ENCODE measurements around the gene TRMT1.
"Not testable (repeated sequence)": the region's sequence is repeated elsewhere in the genome, so short reads cannot be mapped to it uniquely, and the experiment has no call there.

The TRMT1 gene

DNA sequence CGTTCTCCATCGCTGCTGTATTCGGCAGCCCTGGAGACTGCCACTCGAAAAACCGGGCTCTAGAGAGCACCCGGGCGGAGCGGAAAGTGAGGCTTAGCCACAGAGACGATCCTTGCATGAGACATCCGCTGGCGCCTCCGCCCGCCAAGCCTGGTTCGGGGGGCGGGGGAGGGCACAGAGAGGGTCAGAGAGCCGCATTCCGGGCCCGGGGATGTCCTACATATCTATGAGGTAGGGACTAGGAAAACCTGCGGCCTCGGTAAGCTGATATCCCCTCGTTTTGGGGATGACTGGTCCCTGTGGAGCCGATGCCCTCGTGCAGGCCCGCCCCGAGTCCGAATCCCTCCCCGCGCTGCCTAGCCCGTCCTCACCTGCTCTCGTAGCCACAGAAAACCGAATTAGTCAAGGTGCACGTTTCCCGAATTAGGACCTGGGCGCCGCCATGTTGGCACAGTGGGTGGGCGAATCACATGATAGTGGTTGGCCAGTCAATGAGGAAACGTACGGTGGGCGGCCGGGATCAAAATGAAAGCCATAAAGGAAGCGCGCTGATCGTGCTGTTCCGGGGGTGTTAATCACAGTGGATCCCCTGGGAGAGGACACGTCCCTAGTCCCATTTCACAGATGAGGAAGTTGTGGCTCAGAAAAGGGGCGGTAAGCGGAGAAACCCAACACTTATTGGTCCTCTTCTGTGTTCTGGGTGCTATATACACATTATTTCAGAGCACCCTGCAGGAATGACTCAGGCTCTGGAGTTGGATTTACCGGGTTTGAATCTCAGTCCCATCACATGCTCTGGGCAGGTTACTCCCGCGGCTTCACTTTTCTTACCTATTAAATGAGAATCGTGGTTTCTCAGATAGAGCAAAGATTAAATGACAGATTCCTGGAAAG is at the start of gene TRMT1:
TSS of gene TRMT1 (minus strand) at position 459 of the 894 bp plus-strand sequence. CDS start at position 118, 341 bp downstream.
- FAIRE-seq: peak; percentile 92
- peak; percentile 95 for DNase-seq (ENCODE audit: insufficient read length, low spot score)

DNA sequence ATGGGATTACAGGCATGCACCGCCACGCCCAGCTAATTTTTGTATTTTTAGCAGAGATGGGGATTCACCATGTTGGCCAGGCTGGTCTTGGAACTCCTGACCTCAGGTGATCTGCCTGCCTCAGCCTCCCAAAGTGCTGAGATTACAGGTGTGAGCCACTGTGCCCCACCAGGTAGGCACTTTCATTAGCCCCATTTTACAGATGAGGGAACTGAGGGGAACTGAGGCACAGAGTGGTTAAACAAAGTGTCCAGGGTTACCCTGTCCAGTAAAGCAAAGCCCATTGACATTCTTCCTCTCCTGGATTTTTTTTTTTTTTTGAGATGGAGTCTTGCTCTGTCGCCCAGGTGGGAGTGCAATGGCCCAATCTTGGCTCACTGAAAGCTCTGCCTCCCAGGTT is 49.6 kb upstream of the TRMT1 start:
- not testable (repeated sequence) for FAIRE-seq; DNase-seq (ENCODE audit: insufficient read length, low spot score)

DNA sequence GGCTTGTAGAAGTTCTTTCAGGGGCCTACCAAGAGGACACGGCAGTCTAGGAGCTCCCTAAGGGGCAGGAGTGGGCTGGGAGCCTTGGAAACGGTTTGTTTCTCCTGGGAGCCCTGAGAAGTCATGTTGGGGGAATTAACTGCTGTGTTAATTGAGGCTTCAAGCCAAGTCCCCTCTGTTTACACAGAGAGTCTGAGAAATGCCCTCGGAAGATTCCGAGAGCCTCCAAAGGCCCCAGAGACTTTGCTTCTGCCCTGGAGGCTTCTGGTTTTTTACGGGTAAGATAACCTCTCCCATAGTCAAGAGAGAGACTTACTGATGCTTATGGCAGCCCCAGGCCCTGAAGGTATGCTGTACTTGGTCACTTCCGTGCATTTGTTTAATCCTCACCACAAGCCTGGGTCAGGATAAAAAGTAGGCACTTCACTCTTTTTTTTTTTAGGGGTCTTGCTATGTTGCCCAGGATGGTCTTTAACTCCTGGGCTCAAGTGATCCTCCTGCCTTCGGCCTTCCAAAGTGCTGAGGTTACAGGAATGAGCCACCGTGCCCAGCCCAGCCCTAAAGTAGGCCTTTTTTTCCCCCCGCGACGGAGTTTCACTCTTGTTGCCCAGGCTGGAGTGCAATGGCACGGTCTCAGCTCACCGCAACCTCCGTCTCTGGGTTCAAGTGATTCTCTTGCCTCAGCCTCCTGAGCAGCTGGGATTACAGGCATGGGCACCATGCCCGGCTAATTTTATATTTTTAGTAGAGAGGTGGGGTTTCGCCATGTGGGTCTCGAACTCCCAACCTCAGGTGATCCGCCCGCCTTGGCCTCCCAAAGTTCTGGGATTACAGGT is 48.8 kb upstream of the TRMT1 start:
- FAIRE-seq (no peak), DNase-seq (ENCODE audit: insufficient read length, low spot score) (no peak)

DNA sequence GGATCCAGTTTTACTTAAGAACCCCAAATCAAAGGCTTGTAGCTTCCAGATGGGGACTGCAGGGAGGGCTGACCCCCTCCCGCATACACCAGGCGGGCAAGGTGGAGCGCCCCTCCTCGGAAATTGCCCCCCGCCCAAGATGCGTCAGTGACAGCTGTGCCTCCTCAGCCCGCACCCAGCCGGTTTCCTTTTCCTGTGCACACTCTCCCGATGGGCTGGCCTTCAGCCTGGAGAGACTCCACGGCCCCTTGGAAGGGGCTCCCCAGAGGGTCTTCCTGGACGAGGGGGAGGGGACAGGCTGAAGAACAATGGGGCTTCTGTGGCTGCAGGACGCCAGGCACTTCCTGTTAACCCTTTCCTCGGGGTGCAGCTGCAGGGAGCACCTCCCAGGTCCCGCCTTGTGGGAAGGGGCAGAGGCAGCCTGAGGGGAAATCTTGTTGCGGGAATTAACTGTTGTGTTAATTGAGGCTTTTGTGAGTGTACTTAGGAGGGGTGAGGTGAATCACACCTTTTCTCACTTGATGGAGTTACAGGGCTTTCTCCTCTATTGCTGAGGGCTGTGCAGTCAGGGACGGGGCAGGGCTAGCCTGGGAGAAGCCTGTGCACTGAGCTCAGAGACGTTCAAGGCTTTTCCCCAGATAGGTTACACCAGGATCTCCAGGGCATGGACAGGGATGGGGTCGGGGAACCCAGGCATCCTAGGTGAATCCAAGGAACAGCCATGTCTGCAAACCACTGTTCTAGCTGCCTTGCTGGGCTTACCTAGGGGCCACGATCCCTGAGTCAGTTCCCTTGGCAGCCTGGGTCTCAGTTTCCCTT is 48.0 kb upstream of the TRMT1 start:
- FAIRE-seq (no peak), DNase-seq (ENCODE audit: insufficient read length, low spot score) (no peak)

DNA sequence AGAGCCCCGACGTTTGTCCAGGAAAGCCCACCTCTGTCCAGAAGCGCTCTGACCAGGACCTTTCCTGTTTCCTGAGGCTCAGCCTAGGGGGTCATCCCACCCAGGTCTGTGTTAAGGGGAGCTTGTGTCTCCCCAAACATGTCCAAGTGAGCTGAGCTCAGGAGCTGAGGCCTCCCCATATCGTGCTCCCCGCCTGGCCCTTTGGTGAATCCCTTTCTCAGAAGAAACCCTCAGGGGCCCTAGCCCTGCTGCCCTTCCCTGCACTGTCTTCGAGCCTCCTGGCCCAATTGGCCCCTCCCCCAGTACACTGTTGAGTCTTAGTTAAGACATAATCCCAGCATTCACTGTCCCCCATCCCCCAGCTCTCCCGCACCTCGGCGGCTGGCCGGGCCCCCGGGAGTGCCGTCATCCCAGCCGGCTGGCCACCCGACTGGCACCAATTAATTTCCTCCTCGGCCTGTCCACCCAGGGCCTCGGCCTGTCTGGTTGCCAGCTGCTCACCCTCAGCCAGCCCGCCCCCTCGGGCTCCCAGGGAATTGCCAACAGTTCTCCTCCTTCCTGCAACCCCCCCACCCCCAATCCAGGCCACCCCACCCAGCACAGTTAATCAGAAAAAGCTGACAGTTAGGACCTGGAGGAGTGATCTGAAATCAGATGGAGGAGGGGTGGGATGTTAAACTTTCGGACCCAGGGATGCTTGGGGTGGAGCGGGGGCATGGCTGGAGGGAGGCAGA is 47.2 kb upstream of the TRMT1 start:
- FAIRE-seq: no peak
- no peak for DNase-seq (ENCODE audit: insufficient read length, low spot score)

DNA sequence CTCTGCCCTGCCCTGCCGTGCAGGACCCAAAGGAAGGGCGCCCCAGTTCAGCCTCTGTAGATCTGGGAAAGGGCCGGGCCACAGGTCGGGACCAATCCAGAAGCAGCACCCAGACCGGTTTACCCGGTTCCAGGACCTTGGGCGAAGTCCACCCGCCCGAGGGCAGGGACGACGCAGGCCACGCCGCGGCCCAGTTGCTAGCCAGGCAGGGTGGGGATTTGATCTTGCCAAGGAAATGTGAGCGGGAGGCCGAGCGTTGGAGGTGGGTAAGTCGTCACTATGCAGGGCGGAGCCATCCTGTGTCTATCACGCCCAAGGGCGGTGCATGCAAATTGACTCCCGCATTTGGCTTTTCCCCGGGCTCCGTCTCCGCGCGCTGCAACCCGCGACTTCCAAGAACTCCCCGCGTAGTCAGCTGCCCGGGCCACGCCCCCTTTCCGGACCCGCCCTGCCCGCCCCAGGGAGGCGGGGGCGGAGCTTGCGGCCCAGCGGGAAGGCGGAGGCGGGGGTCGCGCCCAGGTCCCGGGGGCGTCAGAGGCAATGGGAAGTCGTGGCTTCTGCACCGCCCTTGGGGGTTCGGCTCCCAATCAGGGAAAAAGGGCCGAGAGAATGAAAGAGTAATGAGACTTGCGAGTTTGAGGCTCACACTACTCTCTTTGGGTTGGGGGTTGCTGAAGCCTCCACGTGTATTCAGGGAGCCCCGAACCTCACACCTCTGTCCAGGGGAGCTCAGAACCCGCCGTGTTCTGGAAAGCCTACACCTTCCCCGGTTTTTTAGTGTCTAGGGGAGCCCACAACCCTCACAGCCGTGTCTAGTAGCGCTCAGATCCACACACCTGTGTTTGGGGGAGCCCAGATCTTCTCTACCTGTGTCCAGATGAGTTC is 46.4 kb upstream of the TRMT1 start:
- FAIRE-seq: no peak
- DNase-seq (ENCODE audit: insufficient read length, low spot score): no peak

DNA sequence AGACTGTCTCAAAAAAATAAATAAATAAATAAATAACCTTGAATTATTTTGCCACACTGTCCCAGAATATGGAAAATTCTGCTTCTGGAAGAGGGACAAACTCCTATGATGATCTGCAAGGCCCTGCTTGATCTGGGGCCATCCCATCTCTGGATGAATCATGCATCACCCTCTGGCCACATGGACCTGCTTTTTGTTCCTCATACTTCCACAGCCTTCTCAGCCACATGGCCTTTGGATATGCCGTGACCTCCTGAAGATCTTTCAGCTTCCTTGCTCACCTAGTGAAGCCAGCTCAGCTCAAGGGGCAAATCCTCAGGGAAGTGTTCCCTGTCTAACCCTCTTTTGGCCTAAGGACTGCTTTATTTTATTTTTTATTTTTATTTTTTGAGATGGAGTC is 44.0 kb upstream of the TRMT1 start:
- no peak for FAIRE-seq
- DNase-seq (ENCODE audit: insufficient read length, low spot score): no peak

DNA sequence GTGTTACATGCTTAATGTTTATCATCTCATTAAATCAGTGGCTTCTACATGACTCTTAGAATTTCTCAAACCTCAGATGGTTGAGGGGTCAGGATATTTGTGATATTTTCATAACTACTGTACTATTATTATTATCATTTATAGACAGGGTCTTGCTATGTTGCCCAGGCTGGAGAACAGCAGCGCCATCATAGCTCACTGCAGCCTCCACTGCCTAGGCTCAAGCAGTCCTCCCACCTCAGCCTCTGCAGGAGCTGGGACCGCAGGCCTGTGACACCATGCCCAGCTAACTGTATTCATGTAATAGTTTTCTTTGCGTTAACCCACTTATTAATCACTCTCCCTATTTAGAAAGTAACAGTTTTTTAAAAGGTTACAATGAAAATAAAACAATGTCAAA is 43.2 kb upstream of the TRMT1 start:
- no peak for DNase-seq (ENCODE audit: insufficient read length, low spot score)
- no peak for FAIRE-seq

DNA sequence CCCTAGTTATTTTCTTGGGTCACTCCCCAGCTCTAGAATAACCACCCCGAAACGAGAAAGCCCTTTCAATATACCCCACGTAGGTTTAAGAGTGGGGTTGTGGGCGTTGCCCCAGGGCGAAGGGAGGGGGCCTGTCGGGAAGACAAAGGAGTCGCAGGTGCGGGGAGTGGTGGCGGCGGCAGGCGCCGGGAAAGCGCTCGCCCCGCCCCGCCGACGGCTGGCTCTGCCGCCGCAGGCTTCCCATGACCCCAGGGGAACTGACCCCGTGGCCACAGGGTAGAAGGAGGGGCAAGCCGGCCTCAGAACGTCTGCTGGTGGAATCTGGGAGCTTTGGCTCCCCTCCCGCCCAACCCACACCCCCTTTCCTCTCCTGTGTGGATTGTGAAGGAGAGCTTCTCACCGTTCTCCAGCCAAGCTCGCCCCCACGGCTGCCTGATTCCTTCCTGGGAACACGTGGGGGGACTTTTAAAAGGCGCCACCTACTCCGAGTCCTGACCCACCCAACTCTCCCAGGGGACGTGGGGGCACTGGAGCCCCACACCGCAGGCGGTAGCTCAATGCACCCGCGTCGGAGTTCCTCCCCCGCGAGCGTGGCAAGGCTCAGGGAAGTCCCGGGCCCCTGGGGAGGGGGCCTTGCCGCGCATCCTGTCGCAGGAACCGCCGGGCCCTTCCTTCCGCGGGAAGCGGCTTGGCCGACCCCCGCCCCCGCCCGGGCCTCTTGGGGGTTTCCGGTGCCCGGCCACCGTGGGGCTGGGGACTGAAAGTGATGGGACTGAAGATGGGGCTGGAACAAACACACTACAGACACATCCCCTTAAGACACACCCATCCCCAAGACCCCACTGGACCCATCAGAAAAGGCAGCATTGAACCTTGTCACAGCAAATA is 39.2 kb upstream of the TRMT1 start:
- DNase-seq (ENCODE audit: insufficient read length, low spot score) (no peak), FAIRE-seq (peak; percentile 52)

DNA sequence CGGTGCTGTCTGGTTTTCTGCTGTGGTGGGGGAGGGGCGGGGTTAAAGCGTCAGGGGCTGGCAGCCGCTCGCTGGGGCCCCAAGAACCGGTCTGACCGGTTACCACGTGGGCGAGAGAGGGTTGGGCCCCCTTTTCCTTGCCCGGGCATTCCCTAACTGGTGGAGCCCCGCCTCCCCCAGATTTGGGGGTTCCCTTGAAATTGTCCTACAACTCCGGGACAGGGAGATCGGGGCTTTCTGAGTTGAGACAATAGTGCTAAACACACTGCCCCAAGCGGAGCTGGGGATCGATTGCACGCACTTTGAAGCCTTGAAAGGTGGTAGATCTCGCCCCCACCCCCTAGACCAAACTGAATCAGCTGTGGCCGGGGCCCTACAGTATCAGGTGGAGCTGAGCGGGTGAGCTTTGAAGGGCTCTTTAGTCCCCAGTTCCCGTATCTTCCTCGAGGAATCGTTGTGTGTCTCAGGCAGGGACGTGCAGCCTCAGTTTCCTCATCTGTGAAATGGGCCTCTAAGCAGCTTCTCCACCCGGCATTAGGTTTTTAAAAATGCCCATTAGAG is 38.5 kb upstream of the TRMT1 start:
- FAIRE-seq (no peak), DNase-seq (ENCODE audit: insufficient read length, low spot score) (no peak)

DNA sequence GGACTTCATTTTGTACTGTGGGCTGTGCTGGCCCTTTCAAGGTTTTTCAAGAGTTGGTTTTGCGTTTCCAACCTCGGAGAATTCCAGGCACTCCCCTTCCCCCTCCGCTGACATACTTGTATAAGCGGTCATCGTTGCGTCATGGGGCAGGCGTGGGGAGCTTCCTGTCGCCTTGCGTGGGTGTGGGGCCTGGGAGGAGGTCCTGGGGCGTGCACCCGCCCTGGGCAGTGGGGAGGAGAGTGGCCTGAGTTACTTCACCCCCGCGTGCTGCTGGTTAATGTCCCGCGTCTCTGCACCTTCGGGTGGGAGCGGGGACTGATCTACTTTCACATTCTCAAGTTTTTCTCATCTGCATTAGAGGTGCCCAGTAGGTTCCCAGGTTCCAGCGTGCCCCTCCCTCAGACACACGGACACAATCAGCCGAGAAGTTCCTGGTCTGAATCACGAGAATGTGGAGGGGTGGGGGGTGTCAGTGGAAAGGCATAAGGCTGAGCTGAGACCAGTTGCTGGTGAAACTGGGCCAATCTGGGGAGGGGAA is 37.8 kb upstream of the TRMT1 start:
- FAIRE-seq (peak; percentile 84), DNase-seq (ENCODE audit: insufficient read length, low spot score) (no peak)

DNA sequence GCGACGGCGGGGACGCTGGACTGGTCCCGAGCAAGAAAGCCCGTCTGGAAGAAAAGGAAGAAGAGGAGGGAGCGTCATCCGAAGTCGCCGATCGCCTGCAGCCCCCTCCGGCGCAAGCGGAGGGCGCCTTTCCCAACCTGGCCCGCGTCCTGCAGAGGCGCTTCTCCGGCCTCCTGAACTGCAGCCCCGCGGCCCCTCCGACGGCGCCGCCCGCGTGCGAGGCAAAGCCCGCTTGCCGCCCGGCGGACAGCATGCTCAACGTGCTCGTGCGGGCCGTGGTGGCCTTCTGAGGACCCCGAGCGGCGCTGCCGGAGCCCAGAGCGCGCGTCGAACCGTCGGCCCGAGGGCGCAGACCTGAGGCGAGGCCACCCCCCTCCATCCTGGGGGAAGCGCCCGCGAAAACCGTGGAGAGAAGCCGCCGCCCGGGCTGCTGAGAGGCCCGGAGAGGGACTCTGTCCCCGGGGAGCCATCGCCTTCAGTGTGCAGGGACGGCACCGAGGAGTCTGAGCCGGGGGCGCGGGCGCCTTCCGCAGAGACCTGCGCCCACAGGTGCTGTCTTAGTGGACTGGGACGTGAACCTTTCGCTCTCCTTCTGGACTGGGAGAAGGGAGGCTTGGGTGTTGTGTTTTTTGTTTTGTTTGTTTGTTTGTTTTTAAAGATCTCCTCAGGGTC is 37.2 kb upstream of the TRMT1 start:
- DNase-seq (ENCODE audit: insufficient read length, low spot score): no peak

DNA sequence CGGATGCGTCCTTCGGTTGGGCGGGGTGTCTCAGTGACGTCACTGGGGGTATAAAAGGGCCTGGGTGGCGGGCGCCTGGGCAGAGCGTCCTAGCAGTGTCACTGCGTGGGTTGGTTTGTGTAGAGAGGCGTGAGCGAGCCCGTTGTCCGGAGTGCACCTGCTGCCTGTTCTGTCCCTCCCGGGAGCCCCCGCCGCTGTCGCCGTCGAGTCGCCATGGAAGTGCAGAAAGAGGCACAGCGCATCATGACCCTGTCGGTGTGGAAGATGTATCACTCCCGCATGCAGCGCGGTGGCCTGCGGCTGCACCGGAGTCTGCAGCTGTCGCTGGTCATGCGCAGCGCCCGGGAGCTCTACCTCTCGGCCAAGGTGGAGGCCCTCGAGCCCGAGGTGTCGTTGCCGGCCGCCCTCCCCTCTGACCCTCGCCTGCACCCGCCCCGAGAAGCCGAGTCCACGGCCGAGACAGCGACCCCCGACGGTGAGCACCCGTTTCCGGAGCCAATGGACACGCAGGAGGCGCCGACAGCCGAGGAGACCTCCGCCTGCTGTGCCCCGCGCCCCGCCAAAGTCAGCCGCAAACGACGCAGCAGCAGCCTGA is 36.5 kb upstream of the TRMT1 start:
- peak; percentile 70 for DNase-seq (ENCODE audit: insufficient read length, low spot score)
- peak; percentile 95 for FAIRE-seq

More for the DNA sequence above, 37.2 kb upstream of the TRMT1 start:
- no peak for FAIRE-seq

DNA sequence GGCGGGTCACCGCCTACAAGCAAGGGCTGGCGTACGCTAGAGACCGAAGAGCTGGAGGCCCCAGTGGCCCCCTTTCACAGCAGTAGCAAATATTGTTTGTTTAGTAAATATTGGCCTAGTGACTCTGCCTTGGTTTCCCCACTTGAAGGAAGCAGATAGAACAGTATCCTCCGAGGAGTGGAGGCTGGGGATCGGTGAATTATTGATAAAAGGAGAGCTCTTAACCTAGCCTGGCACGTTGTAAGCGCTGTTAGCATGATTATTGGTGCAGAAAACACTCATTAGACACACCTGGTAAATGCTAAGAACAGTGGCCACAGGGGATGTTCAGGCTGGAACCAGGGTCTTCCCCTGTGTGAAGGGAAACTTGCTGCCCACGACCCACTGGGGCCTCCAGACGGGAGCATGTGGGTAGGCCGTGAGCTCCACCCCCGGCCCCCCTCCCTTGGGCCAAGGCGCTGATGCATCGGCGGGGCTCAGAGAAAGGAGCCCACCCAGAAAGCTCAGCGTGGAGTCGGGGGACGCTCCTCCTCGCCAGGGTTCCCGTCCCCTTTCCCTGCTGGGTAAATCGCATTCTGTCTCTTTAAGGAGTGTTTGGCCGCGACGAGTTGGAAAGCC is 35.9 kb upstream of the TRMT1 start:
- FAIRE-seq (no peak), DNase-seq (ENCODE audit: insufficient read length, low spot score) (no peak)

DNA sequence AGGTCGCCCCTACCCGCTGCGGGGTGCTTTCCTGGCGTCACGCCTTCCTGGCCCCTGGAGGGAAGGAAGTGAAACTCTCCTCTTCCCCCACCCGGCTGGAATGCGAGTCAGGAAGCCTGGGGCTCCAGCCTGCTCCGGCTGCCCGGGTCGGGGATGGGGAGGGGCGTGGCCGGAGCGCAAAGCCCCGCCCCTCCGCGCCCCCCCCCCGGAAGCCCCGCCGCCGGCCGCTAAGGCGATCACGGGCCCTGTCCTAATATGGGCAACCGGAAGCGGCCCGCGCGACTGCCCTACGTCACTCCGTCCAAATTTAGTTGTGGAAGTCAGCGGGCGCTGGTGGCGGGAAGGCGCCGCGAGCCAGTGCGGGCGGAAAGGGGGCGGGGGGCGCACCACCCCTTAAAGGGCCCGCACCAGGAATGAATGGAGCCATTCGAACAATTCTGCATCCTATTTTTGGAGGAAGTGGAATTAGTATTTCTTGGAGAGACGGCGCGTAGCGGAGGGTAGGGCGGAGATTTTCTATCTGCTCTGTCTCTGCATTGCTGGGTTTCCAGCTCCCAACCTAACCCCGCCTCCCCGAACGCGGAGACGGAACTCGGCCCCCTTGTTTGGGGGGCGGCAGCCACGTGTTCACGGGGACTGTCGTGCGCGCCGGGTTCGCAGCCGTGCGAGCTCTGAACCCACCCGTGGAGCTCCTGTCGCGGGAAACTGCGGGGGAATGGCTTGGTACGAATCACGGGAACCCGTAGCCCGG is 35.2 kb upstream of the TRMT1 start:
- FAIRE-seq (peak; percentile 89), DNase-seq (ENCODE audit: insufficient read length, low spot score) (peak; percentile 70)

All from GM19239 (cell line).